Subcutaneous abdominal adipose tissue (tissue), 5 donors: Measurements from ENCODE around the gene MAGIX.
"Not testable (repeated sequence)": the region's sequence is repeated elsewhere in the genome, so short reads cannot be mapped to it uniquely, and the experiment has no call there.

ENCODE experiments used
- H3K27ac ChIP-seq: one replicate; pipeline ENCODE4 v1.7.0; 2013; ENCODE audit warnings: low read depth, mild to moderate bottlenecking, inconsistent platforms, low read length, moderate library complexity
- H3K27me3 ChIP-seq, 5 donors: one replicate each; pipeline ENCODE4 v1.7.0; 2013; ENCODE audit warnings: low read length in 5 of 5, inconsistent platforms in 1 of 5; ENCODE audit not compliant: control insufficient read depth in 5 of 5, insufficient read depth in 4 of 5
- H3K36me3 ChIP-seq, 5 donors: one replicate each; pipeline ENCODE4 v1.7.0; 2013; ENCODE audit warnings: low read length in 5 of 5; ENCODE audit not compliant: control insufficient read depth in 5 of 5, insufficient read depth in 5 of 5
- H3K4me1 ChIP-seq, 5 donors: one replicate each; pipeline ENCODE4 v1.7.0; 2013; ENCODE audit warnings: low read length in 5 of 5, mild to moderate bottlenecking in 3 of 5, moderate library complexity in 1 of 5; ENCODE audit not compliant: control insufficient read depth in 5 of 5, insufficient read depth in 5 of 5
- H3K4me3 ChIP-seq, 5 donors: one replicate each; pipeline ENCODE4 v1.7.0; 2013; ENCODE audit warnings: low read length in 5 of 5, low read depth in 1 of 5
- H3K9ac ChIP-seq, 5 donors: one replicate each; pipeline ENCODE4 v1.7.0; 2013; ENCODE audit warnings: low read length in 5 of 5, mild to moderate bottlenecking in 4 of 5, moderate library complexity in 3 of 5
- H3K9me3 ChIP-seq, 5 donors: one replicate each; pipeline ENCODE4 v1.7.0; 2013; ENCODE audit warnings: low read length in 5 of 5; ENCODE audit not compliant: control insufficient read depth in 5 of 5
- donor health status: healthy.
- donor health status: healthy.
- donor health status: healthy.
- donor health status: healthy.
- donor health status: healthy.

The MAGIX gene

GRCh38 chrX:49162620-49163019 is at the start of gene MAGIX:
Gene MAGIX (plus strand): TSS chrX:49162758. CDS start chrX:49162890, 132 bp downstream.
- no peaks in the 10 kb centered on the region for H3K36me3 ChIP-seq
- peak within 1 kb of the TSS in 4 of 5 donors; percentile 55 to 65 (median 59) for H3K4me3 ChIP-seq
- H3K27ac ChIP-seq = peak within 1 kb of the TSS; percentile 85
- H3K9ac ChIP-seq = peak within 1 kb of the TSS in 3 of 5 donors; percentile 32 to 71 (median 43)
- H3K27me3 ChIP-seq = peaks cover 0 to 8% (median 0%) of the 10 kb centered on the region in 5 donors
- no peaks in the 10 kb centered on the region for H3K9me3 ChIP-seq
- H3K4me1 ChIP-seq = peaks cover 0 to 29% (median 18%) of the 10 kb centered on the region in 5 donors

DNA sequence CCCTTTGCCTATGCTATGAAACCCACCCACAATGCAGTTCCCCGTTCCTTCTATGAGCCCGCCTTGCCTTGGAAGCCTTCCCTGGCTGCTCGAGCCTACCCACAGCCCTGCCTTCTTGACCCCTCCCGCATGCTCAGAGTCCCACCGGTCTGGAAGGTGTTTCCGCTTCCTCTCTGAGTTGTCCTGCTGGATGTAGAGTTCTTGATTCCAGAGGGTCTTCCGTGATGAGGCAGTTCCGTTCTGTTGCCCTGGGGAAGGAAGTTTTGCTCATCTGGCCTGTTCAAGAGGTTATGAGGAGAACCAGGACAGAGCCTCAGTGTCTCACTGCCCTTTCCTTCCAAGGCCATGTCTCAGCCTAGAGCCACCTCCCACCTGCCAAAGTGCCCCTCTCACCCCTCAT is 46.5 kb upstream of the MAGIX start:
- no peaks in the 10 kb centered on the region for H3K4me1 ChIP-seq
- no peak overlapping the region for H3K4me3 ChIP-seq
- no peak overlapping the region for H3K27ac ChIP-seq
- no peak overlapping the region for H3K9ac ChIP-seq
- peaks cover 3 to 63% (median 51%) of the 10 kb centered on the region in 5 donors for H3K36me3 ChIP-seq
- H3K27me3 ChIP-seq = peaks cover 0 to 9% (median 6%) of the 10 kb centered on the region in 5 donors
- H3K9me3 ChIP-seq = peaks cover 0 to 3% (median 0%) of the 10 kb centered on the region in 5 donors

DNA sequence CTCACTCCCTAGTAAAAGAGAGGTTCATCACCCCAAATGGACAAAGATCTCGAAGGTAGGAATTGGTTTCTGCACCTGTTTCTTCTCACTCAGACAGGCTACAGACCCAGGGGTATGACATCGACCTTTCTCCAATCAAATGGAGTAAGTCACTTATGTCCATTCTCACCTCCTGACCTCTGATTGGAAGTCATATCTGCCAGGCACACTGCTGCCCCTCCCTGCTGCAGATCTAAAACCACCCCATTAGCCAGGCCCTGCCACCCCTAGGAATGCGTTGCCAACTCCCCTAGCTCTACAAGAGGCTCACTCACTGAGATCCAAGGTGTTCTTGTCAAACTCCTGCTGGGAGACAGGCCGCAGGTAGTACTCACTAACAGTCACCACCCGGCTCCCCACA is 45.8 kb upstream of the MAGIX start:
- H3K36me3 ChIP-seq = peaks cover 3 to 68% (median 54%) of the 10 kb centered on the region in 5 donors
- no peak overlapping the region for H3K9ac ChIP-seq
- H3K9me3 ChIP-seq = peaks cover 0 to 3% (median 0%) of the 10 kb centered on the region in 5 donors
- no peak overlapping the region for H3K27ac ChIP-seq
- H3K27me3 ChIP-seq = peaks cover 0 to 9% (median 6%) of the 10 kb centered on the region in 5 donors
- no peaks in the 10 kb centered on the region for H3K4me1 ChIP-seq
- no peak overlapping the region for H3K4me3 ChIP-seq

GRCh38 chrX:49117581-49117980 is 45.0 kb upstream of the MAGIX start:
- Histone ChIP-seq H3K27me3 (peaks cover 0 to 8% (median 6%) of the 10 kb centered on the region in 5 donors), H3K4me3 (no peak overlapping the region), H3K4me1 (peaks cover 0 to 7% (median 5%) of the 10 kb centered on the region in 5 donors), H3K9ac (no peak overlapping the region), H3K36me3 (peaks cover 3 to 63% (median 53%) of the 10 kb centered on the region in 5 donors), H3K9me3 (peaks cover 0 to 3% (median 0%) of the 10 kb centered on the region in 5 donors), H3K27ac (no peak overlapping the region)

GRCh38 chrX:49120091-49120490 is 42.5 kb upstream of the MAGIX start:
- H3K36me3 ChIP-seq = peaks cover 0 to 49% (median 41%) of the 10 kb centered on the region in 5 donors
- H3K27ac ChIP-seq = no peak overlapping the region
- H3K9ac ChIP-seq = no peak overlapping the region
- no peak overlapping the region for H3K4me3 ChIP-seq
- H3K4me1 ChIP-seq = peaks cover 3 to 15% (median 11%) of the 10 kb centered on the region in 5 donors
- peaks cover 0 to 10% (median 3%) of the 10 kb centered on the region in 5 donors for H3K27me3 ChIP-seq
- H3K9me3 ChIP-seq = peaks cover 0 to 4% (median 0%) of the 10 kb centered on the region in 5 donors

- H3K9me3 ChIP-seq = peaks cover 0 to 4% (median 0%) of the 10 kb centered on the region in 5 donors
Measured at GRCh38 chrX:49122499-49122898, 40.1 kb upstream of the MAGIX start.

DNA sequence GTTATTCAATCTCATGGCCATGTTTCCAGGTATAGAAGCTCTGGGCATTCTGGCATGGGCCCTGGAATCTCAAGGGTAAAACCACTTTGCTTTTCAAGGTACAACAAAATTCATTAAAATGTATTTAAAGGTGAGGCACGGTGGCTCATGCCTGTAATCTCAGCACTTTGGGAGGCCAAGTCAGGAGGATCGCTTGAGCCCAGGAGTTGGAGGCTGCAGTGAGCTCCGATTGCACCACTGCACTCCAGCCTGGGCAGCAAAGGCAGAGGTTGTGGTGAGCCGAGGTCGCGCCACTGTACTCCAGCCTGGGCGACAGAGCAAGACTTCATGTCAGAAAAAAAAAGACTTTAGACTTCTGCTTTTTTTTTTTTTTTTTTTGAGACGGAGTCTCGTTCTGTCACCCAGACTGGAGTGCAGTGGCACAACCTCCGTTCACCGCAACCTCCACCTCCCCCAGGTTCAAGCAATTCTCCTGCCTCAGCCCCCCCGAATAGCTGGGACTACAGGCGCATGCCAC is 34.8 kb upstream of the MAGIX start:
- H3K27me3 ChIP-seq, H3K9me3 ChIP-seq, H3K36me3 ChIP-seq, H3K27ac ChIP-seq, H3K4me1 ChIP-seq, H3K9ac ChIP-seq, H3K4me3 ChIP-seq: not testable (repeated sequence)

More at GRCh38 chrX:49122499-49122898, 40.1 kb upstream of the MAGIX start:
- H3K4me3 ChIP-seq = peak overlapping the region; percentile 70 to 95 (median 79)
- H3K27ac ChIP-seq = peak overlapping the region; percentile 60
- peaks cover 3 to 15% (median 11%) of the 10 kb centered on the region in 5 donors for H3K4me1 ChIP-seq
- peaks cover 0 to 7% (median 3%) of the 10 kb centered on the region in 5 donors for H3K27me3 ChIP-seq
- H3K36me3 ChIP-seq = peaks cover 0 to 27% (median 19%) of the 10 kb centered on the region in 5 donors
- peak overlapping the region in 4 of 5 donors; percentile 83 to 92 (median 89) for H3K9ac ChIP-seq

- Histone ChIP-seq H3K36me3 (no peaks in the 10 kb centered on the region), H3K27me3 (no peaks in the 10 kb centered on the region), H3K9me3 (no peaks in the 10 kb centered on the region), H3K9ac (no peak overlapping the region), H3K4me1 (no peaks in the 10 kb centered on the region), H3K27ac (no peak overlapping the region), H3K4me3 (no peak overlapping the region)
Measured at GRCh38 chrX:49129427-49129826, 33.1 kb upstream of the MAGIX start.

DNA sequence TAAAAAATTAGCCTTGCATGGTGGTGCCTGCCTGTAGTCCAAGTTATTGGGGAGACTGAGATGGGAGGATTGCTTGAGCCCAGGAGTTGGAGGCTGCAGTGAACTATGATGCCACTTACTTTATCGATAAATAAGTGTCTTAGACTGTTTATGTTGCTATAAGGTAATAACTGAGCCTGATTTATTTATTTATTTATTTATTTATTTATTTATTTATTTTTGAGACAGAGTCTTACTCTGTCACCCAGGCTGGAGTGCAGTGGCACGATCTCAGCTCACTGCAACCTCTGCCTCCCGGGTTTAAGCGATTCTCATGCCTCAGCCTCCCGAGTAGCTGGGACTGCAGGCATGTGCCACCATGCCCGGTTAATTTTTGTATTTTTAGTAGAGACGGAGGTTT is 30.3 kb upstream of the MAGIX start:
- not testable (repeated sequence) for H3K9me3 ChIP-seq, H3K36me3 ChIP-seq, H3K27me3 ChIP-seq, H3K4me3 ChIP-seq, H3K9ac ChIP-seq, H3K27ac ChIP-seq, H3K4me1 ChIP-seq

GRCh38 chrX:49133759-49134158 is 28.8 kb upstream of the MAGIX start:
- no peak overlapping the region for H3K9ac ChIP-seq
- no peaks in the 10 kb centered on the region for H3K36me3 ChIP-seq
- no peak overlapping the region for H3K27ac ChIP-seq
- no peaks in the 10 kb centered on the region for H3K27me3 ChIP-seq
- no peaks in the 10 kb centered on the region for H3K4me1 ChIP-seq
- H3K4me3 ChIP-seq = no peak overlapping the region
- peaks cover 0 to 1% (median under 1%) of the 10 kb centered on the region in 5 donors for H3K9me3 ChIP-seq
